A172 (cell line): ENCODE measurements around the gene PKIG. TPM values are rescaled to one million over a fixed set of nuclear protein-coding genes. Genes with fewer than 3 reads are reported as not detected.
"Not testable (repeated sequence)": the region's sequence is repeated elsewhere in the genome, so short reads cannot be mapped to it uniquely, and the experiment has no call there.

Experiments used
- DNase-seq: peaks from one replicate; pipeline ENCODE4 v3.0.0-alpha.2; 2015; ENCODE audit warnings: low spot score
- total RNA-seq: library from RNA; depleted of rRNA; stranded (reverse); fragments of >200 nt; shearing (Covaris generic); gene quantifications from 2 replicates; pipeline ENCODE4 v1.2.3, GENCODE V29; 2014

The PKIG gene
- total RNA-seq, 1 experiment from 2014 or later: 139 TPM

DNA sequence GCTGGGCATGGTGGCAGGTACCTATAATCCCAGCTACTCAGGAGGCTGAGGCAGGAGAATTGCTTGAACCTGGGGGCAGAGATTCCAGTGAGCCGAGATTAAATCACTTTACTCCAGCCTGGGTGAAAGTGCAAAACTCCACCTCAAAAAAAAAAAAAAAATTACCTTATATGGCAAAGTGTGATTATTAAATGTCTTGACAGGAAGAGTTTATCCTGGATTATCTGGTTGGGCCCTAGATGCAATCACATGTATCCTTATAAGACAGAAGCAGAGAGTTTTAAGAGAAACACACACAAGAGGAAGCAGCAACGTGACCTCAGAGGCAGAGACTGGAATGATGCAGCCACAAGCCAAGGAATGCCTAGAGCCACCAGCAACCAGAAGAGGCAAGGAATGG is 58.1 kb downstream of the PKIG start:
- DNase-seq: no peak

DNA sequence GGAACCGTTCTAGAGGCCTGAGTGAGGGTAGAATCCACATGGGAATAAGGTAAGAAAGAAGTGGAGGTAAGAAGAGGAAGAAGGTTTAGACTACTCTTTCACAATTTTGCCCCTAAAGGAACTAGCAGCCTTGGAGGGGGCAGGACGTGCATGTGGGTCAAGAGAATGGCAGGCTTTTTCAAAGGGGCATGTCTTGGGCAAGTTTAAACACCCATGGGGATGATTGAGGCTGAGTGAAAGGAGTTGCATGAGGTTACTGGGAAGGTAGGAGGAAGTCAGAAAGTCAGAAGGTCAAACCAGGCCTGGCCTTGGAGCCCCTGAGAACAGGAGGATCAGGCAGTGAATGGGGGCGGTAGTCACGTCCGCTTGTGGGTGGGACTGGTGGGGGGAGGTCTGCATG is 58.9 kb downstream of the PKIG start:
- DNase-seq: no peak

DNA sequence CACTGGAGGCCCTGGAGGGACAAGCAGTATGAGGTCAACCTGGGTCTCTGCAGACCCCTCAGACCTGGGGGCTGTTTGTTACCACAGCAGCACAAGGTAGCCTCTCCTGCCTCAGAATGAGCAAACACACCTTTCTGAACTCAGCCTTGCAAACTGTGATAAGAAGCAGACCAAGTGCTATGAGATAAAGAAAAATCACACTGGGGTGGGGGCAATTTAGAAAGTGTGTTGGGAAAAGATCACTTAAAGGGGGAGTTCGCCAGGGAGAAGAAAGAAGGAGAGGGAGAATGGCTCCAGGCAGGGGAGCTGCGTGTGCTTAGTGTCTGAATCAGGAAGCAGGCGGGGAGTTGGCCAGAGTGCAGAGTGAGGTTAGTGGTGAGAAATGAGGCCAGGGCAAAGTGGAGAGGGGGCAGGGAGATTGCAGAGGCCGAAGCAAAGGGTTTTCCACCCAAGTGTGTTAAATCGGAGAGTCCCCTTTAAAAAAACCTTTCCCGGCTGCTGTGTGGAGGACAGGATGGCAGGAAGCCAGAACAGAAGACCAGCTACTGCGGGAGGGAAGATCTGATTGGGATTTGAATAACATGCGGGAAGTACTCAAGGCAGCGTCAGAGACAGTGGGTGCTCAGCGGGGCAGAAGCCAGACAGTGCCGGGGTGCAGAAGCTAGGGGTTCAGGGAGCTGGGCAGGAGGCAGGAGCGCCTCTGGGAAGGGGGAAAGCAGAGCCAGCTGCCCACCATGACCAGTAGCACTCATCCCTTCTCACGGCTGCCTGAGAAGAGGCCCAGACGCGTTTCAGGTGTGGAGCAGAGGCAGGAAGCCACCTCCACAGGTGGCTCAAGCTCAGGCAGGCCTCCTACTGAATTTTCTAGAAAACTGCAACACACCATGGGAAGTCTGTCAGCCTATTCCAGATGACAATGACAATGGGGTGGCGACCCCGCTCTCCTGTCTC is 60.1 kb downstream of the PKIG start:
- DNase-seq: peak; percentile 72

DNA sequence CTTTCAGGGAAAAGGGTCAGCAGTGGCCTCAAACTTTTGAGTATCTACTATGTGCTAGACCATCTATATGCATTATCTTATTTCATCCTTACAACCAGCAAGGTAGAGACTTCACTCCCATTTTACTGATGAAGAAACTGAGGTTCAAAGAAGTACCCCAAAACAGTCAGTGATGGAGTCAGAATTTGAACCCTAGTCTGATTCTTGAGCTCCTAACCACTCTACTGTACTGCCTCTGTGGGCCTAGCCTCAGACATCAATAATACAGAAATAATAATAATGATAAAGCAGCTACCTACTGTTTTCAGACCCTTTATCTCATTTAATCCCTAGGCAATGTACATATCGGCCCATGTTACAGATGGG is 60.8 kb downstream of the PKIG start:
- DNase-seq: no peak

DNA sequence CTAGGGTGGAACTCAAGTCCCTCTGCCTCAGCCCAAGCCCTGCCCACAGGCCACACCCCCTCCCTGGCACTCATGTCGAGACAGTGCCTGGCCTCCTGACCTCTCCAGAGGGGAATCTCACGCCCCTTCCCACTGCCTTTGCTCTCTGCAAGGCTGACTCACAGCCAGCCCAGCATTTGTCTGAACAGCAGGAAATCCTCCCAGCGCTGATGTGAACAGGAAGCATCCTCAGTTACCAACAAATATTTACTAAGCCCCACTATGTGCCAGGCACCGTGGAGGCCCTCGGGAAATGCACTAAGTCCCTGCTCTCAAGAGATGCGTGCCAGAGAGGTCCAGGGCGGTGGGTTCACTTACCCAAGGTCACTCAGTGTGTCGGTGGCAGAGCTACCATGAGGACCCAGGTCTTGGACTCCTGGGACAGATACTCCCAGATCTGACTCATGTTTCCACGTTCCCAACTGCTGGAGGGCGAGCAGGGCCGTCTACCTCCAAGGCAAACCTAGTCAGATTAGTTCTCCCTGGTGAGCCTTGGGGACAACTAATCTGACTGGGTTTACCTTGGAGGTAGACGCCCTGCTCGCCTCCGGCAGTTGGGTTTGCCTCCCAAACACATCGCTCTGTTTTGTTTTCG is 61.3 kb downstream of the PKIG start:
- peak; percentile 71 for DNase-seq

GRCh38 chr20:44644230-44644617 is 61.8 kb downstream of the PKIG start:
- no peak for DNase-seq

GRCh38 chr20:44644667-44645131 is 62.3 kb downstream of the PKIG start:
- DNase-seq: no peak

DNA sequence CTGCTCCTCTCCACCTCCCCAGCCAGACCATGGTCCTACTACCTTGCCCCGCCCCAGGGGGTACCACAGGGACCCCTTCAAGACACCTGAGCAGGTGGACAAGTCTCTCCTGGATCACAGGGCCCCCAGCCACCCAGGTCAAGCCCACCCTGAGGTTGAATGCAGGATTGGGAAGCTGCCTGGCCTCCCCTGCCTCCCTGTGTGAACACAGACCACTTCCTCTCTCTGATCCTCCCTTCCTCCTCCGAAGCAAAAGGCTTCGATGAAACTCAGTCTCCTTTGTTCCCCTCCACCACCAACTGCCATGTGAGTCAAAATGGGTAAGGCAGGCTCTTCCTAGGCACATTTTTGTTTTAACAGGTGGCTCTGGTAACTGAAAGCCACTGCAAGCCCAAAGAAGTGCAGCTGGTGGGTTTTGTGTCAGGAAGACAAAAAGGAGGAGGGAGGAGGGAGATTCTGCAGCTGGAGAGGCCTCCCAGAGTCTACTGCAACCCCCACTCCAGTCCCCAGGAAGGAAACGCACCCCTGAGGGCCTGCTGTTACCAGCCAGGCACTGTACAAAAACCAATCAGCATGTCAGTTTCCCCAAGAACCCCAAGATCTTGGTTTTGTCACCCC is 63.8 kb downstream of the PKIG start:
- DNase-seq: peak; percentile 45

DNA sequence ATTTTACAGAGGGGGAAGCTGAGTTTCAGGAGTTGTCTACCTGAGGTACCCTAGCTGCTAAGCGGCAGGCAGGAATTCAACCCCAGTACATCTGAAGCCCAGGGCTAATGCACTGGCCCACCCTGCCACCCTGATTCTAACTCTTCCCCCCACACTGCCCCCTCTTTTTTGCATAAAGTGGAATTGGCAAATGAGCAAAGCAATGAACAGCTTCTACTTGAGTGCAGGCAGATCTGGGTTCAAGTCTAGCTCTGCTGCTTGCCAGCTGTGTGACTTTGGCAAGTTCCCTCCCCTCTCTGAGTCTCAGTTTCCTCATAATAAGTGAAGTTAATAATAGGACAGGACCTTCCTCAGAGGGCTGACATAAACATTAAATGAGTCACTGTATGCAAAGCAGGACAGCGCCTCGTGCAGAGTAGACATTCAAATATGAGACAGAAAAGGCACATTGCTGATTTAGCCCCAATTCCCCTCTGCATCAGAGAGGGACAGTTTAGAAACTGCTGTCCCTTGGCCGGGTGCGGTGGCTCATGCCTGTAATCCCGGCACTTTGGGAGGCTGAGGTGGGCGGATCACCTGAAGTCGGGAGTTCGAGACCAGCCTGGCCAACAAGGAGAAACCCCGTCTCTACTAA is 64.4 kb downstream of the PKIG start:
- peak; percentile 52 for DNase-seq

GRCh38 chr20:44648068-44648467 is 65.7 kb downstream of the PKIG start:
- DNase-seq: no peak

DNA sequence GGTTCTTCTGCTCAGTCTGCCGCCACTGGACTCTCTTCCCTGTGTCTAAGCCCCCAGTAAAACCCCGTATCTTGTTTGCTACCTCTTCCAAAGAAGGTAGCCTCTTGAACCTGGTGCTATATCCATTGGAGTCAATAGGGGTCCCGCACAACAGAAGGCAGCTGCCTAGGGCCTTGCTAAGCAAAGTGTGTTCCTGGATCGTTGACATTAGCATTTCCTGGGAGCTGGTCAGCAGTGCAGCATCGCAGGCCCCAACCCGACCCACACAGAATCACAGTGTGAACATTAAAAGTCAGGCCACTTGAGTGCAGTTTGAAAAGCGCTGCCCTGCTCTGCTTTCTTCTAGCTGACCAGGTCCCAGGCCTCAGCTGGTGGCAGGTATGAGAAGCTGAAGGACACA is 66.2 kb downstream of the PKIG start:
- DNase-seq: no peak

DNA sequence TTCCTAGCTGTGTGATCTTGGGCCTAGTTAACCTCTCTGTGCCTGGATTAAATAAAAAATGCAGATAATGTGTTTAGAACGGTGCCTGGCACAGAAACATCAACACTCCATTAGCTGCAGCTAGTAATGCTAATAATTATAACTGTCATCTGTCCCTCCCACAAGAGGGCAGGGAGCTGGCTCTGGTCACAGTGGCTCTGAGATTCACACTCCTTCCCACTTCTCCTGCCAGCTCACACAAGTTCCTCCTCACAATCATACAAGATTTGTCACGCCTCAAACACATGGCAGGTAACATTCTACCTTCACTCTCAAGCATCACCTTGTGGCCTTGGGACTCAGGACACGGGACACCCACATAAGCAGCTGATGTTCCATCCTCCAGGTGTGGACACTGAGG is 66.7 kb downstream of the PKIG start:
- no peak for DNase-seq

GRCh38 chr20:44649976-44650375 is 67.6 kb downstream of the PKIG start:
- no peak for DNase-seq

DNA sequence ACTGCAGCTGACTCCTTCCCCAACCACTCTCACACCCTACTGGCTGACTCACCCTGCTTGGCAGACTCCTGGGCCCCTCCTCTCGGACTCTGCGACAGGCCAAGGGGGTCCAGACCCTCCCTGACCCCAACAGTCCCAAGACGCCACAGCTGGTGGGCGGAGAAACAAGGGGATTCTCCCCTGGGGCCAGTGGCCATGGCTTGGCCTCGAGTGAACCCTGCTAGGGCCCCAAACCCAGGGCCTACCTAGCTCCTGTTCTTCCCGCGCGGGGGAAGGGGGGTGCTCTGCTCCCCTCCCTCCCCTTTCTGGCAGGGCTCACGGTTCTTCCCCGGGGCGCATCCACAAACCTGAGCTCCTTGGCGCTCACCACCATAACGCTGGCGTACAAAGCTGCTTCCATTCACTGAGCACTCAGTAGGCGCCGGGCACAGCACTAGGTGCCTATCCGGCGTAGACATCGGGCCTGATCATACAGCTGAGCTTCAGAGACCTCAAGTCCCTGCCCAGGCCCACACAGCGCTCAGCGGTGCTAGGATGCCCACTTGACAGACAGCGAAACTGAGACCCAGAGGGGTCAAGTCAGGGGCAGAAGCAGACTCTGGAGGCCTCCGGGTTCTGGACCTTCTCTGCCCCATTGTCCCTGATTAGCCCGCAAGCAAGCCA is 68.5 kb downstream of the PKIG start:
- no peak for DNase-seq

- DNase-seq: no peak
These were observed 69.0 kb downstream of the PKIG start for GRCh38 chr20:44651434-44651683.

GRCh38 chr20:44651684-44652423 is 69.5 kb downstream of the PKIG start, which contains the start of gene ADA:
Gene ADA (minus strand): TSS chr20:44651699. CDS start chr20:44651607, 92 bp downstream.
- DNase-seq: peak; percentile 34

GRCh38 chr20:44653546-44653945 is 71.2 kb downstream of the PKIG start:
- no peak for DNase-seq

DNA sequence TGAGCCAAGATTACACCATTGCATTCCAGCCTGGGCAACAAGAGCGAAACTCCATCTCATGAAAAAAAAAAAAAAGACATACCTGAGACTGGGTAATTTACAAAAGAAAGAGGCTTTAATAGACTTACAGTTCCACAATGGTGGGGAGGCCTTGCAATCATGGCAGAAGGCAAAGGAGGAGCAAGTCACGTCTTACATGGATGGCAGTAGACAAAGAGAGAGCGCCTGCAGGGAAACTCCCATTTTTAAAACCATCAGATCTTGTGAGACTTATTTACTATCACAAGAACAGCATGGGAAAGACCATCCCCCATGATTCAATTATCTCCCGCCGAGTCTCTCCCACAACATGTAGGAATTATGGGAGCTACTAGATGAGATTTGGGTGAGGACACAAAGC is 71.8 kb downstream of the PKIG start:
- not testable (repeated sequence) for DNase-seq

GRCh38 chr20:44656448-44656847 is 74.1 kb downstream of the PKIG start:
- DNase-seq: no peak

- no peak for DNase-seq
These were observed 75.5 kb downstream of the PKIG start for GRCh38 chr20:44657875-44658274.

DNA sequence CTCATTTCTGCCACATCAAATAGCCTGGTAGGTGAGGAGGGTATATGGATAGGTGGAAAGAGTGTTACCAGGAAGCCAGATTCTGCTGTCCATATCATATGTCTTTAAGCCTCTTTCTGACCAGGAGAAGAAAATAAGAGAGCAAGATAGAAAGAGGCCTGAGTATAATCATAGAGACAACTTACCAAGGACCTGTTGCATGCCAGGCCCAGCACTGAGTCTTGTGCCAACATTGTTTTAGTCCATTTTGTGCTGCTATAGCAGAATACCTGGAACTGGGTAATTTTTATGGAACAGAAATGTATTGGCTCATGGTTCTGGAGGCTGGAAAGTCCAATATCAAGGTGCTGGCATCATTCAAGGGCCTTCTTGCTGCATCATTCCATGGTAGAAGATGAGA is 76.4 kb downstream of the PKIG start:
- no peak for DNase-seq
